Suprapubic skin (tissue), 4 donors: ENCODE data around the gene UBTD1.

Experiments used
- POLR2A ChIP-seq, 2 donors: fragments of 450-650 bp; IDR thresholded peaks; one replicate each; pipeline ENCODE4 v1.6.1; 2017; ENCODE audit warnings: antibody characterized with exemption in 2 of 2, mild to moderate bottlenecking in 2 of 2, moderate library complexity in 2 of 2
- POLR2AphosphoS5 ChIP-seq, 3 donors: sonication (generic); formaldehyde crosslinking; IDR thresholded peaks; one replicate each; pipeline ENCODE4 v1.6.1; 2017; ENCODE audit warnings: antibody characterized with exemption in 3 of 3
- TF ChIP-seq, protein P1 (sequence below), 2 donors: fragments of 200-600 bp in 1 of 2; fragments of 450-650 bp in 1 of 2; sonication (generic) in 1 of 2; IDR thresholded peaks; one replicate each; pipeline ENCODE4 v1.5.1; 2016 to 2019; ENCODE audit warnings: antibody characterized with exemption in 2 of 2, mild to moderate bottlenecking in 1 of 2, moderate library complexity in 1 of 2

DNA sequence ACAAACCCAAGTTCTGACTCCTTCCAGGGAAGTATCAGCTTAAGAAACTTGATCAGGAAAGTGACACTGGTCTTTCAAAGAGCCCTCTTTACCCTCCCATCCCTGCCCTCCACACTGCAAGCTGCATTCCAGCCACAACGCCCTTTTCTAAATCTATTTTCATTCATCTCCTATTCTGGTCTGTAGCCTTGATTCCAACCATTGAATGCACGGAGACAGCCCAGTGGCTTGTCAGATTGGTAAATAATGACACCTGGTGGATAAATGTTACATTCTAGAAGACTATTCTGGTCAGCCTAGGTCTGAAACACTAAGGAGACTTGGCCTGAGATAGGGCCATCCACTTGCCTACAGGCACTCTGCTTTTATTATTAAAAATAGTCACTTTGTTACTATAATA, 113.7 kb downstream of the UBTD1 start:
- TF ChIP-seq, protein P1, sequence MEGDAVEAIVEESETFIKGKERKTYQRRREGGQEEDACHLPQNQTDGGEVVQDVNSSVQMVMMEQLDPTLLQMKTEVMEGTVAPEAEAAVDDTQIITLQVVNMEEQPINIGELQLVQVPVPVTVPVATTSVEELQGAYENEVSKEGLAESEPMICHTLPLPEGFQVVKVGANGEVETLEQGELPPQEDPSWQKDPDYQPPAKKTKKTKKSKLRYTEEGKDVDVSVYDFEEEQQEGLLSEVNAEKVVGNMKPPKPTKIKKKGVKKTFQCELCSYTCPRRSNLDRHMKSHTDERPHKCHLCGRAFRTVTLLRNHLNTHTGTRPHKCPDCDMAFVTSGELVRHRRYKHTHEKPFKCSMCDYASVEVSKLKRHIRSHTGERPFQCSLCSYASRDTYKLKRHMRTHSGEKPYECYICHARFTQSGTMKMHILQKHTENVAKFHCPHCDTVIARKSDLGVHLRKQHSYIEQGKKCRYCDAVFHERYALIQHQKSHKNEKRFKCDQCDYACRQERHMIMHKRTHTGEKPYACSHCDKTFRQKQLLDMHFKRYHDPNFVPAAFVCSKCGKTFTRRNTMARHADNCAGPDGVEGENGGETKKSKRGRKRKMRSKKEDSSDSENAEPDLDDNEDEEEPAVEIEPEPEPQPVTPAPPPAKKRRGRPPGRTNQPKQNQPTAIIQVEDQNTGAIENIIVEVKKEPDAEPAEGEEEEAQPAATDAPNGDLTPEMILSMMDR (IDR thresholded peaks at IDR 0.05), result peak in 1 of 2 donors; percentile 35
- TF ChIP-seq POLR2AphosphoS5 (IDR thresholded peaks at IDR 0.05), result no peak
- TF ChIP-seq POLR2A (IDR thresholded peaks at IDR 0.05), result no peak
